HG03558 (cell line): ENCODE data around the gene TNS2.

ENCODE experiments used
- ATAC-seq: cut with Tn5 transposase; IDR thresholded peaks from one replicate; pipeline ENCODE4 v1.9.1; 2021; ENCODE audit warnings: moderate number of reproducible peaks; ENCODE audit not compliant: unreplicated experiment; ENCODE audit errors: extremely low read depth

TNS2 gene

GRCh38 chr12:53055471-53056266 is 5.8 kb downstream of the TNS2 start:
- ATAC-seq, result no peak

- ATAC-seq, result no peak
These were observed 6.4 kb downstream of the TNS2 start for GRCh38 chr12:53056296-53056695.

- no peak for ATAC-seq
These were observed 7.0 kb downstream of the TNS2 start for GRCh38 chr12:53056901-53057300.

- no peak for ATAC-seq
These were observed 8.1 kb downstream of the TNS2 start for GRCh38 chr12:53057816-53058500.

DNA sequence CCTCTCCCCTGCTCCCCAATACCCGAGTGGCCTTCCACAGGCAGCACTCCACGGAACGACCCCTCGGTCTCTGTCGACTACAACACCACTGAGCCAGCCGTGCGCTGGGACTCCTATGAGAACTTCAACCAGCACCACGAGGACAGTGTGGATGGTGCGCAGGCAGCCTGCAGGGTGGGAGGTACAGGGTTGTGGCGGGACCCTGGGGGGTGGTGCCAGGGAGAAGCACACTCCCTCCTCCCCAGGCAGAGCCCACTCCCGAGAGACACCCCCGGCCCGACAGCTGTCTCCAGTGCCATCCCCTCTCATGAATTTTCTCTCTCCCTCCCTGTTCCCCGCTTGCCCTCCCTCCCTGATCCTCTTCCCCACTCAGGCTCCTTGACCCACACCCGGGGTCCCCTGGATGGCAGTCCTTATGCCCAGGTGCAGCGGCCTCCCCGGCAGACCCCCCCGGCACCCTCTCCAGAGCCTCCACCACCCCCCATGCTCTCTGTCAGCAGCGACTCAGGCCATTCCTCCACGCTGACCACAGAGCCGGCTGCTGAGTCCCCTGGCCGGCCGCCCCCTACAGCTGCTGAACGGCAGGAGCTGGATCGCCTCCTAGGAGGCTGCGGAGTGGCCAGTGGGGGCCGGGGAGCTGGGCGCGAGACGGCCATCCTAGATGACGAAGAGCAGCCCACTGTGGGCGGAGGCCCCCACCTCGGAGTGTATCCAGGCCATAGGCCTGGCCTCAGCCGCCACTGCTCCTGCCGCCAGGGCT is 9.0 kb downstream of the TNS2 start:
- ATAC-seq, result no peak

DNA sequence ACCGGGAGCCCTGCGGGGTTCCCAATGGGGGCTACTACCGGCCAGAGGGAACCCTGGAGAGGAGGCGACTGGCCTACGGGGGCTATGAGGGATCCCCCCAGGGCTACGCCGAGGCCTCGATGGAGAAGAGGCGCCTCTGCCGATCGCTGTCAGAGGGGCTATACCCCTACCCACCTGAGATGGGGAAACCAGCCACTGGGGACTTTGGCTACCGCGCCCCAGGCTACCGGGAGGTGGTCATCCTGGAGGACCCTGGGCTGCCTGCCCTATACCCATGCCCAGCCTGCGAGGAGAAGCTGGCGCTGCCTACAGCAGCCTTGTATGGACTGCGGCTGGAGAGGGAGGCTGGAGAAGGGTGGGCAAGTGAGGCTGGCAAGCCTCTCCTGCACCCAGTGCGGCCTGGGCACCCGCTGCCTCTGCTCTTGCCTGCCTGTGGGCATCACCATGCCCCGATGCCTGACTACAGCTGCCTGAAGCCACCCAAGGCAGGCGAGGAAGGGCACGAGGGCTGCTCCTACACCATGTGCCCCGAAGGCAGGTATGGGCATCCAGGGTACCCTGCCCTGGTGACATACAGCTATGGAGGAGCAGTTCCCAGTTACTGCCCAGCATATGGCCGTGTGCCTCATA is 9.7 kb downstream of the TNS2 start:
- ATAC-seq, result no peak

GRCh38 chr12:53060064-53060720 is 10.3 kb downstream of the TNS2 start:
- no peak for ATAC-seq

GRCh38 chr12:53060721-53061276 is 10.9 kb downstream of the TNS2 start:
- ATAC-seq, result no peak

DNA sequence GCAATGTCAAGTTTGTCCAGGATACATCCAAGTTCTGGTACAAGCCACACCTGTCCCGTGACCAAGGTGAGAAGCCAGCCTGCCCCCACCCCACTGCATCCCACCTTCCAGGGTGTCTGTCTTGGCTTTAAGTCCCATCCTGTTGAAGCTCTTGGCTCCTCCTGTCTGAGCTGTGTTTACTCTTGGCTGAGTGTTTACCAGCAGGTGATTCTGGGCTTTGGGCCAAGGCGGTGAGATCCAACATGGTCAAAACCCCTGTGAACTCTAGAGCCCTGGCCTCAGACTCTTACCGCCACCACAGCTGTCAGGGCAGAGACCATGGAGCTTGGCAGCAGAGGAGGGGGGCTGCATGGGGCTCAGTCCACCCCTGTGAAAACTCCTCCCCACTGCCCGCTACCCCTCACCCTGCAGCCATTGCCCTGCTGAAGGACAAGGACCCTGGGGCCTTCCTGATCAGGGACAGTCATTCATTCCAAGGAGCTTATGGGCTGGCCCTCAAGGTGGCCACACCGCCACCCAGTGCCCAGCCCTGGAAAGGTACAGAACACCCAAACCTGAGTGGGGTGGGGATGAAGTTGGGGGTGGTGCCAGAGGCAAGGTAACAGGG is 11.6 kb downstream of the TNS2 start:
- ATAC-seq, result no peak

DNA sequence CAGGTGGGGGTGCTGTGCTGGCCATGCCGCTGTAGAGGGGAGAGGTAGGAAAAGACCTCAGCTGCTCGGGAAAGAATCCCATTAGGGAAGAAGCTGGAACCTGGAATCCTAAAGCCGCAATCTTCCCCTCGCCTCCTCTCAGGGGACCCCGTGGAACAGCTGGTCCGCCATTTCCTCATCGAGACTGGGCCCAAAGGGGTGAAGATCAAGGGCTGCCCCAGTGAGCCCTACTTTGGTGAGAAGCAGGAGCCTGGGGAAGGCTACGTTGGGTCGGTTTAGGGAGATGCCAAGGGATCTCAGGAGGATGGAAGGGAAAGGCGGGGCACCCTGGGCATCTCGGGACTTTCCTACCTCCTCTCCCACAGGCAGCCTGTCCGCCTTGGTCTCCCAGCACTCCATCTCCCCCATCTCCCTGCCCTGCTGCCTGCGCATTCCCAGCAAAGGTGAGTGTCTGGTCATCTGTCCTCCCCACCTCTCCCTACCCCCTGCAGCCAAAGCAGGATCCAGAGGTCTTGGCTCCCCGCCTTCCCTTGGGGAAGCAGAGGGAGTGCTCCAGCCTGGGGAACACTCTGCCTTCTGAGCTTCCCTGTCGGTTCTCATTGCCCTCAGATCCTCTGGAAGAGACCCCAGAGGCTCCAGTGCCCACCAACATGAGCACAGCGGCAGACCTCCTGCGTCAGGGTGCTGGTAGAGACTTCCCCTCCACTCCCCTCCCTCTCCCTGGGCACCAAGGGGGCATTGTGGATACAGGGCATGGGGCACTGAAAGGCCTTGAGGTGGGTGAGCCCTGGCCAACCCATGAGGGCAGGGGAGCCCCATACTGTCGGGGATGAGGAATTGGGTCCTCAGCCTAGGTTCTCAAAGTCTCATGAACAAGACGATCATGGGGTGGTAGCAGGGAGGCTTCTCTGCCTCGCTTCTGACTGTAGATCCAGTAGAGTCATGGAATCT is 12.4 kb downstream of the TNS2 start:
- ATAC-seq, result no peak

DNA sequence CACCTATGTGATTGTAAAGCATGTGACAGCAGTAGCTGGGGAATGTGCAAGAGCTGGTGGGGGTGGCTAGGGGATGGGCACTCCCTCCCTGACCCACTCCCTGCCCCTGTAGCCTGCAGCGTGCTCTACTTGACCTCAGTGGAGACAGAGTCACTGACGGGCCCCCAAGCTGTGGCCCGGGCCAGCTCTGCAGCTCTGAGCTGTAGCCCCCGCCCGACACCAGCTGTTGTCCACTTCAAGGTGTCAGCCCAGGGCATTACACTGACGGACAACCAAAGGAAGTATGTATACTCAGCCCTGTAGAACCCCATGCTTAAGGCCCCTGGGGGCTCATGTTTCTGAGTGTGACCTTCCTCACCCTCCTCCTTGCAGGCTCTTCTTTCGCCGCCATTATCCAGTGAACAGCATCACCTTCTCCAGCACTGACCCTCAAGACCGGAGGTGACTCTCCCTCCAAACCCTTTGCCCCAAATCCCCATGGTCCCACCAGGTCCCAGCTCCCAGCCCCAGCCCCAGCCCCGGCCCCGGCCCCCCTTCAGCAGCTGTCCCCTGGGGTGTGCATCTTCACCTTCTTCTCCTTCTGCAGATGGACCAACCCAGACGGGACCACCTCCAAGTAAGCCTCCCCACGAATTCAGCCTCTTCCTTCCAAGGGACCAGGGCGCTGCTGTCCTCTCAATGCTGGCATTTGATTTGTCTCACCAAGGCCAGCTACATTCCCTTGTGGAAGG is 13.3 kb downstream of the TNS2 start:
- ATAC-seq, result no peak

DNA sequence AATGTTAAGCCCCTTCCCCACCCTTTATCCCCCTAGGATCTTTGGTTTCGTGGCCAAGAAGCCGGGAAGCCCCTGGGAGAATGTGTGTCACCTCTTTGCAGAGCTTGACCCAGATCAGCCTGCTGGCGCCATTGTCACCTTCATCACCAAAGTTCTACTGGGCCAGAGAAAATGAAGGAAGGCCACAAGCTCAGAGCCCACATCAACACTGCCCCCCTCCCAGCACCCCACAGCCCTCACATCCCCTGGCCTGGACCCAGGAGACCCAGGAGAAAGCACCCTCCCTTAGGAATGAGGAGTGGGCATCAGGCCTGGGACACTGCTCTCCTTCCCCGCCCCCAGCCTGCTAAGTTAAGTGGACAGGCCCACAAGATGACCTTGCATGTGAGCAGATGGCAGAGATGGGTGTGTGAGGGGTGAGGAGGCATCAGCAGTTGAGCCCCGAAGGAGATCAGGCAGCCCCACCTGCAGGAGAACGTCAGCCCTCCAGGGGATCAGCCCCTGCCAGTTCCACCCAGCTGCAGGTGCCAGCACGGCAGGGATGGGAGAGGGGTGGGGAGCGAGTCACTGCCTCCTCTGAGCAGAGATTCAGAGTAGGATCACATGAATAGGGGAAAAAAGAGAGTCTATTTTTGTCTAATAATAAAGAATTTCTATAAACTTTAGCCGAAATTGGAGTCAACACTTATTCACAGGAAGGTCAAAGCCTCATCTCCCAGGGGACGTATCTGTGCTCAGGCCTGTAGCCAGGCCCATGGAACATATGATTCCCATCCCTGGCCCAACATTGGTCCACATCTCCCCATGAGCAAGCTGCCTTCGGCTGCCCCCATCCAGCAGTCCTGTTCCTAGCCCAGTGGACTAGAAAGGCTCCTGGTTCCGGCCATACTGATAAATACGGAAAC is 14.1 kb downstream of the TNS2 start:
- ATAC-seq, result no peak

GRCh38 chr12:53064613-53065436 is 15.0 kb downstream of the TNS2 start:
- ATAC-seq, result no peak

- ATAC-seq, result no peak
These were observed 15.6 kb downstream of the TNS2 start for GRCh38 chr12:53065470-53065869.

- no peak for ATAC-seq
These were observed 16.4 kb downstream of the TNS2 start for GRCh38 chr12:53065975-53066931.
